ENCODE data around the gene MTHFR.

The MTHFR gene

DNA sequence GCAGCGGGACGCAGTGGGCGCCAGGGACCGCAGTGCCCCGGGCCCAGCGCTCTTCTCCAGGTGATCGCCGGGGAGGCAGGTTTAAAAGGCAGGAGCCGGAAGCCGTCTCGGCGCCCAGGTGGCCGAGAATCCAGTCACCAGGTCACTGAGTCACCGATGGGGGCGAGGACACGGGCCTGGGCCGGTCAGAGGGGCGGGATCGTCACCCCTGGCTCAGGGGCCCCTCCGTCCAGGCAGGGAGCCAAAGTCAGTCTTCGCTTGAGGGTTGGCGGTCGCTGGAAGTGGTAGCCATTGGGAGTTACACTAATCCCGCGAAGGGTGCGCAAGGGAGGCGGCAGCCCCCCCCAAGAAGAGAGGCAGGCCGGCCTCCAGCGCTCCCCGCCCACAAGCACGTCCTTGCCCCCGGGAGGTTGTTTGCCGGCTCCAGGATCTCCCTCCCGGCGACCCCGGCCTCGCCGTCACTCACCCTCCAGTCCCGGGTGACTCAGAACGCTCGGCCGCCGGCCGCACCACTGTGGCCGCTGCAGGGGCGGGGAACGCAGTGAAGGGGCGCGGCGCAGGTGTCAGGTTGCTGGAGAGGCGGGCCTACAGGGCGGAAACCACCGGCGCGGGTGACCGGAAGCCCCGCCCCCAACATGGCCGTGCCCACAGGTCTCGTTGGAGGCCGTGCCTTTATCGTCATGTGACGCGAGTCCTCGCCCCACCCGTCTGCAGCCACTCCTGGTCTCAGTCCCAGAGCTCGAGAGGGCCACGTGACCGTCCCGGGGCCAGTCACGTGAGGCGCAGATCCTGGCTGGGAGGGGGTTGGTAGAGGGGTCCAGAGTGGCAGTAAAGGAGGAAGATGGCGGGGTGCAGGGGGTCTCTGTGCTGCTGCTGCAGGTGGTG, at the start of gene MTHFR, which contains the start of gene CLCN6:
MTHFR (minus strand) TSS at position 543 of the 885 bp plus-strand sequence. CDS start 2,848 bp downstream, outside the sequence.
CLCN6 (plus strand) TSS at position 770 of the 885 bp plus-strand sequence; CDS start at position 842, 72 bp downstream.
- DNase-seq (ENCODE audit: extremely low read depth in 1 of 2, low read depth in 1 of 2) = peak; percentile 91 to 96

DNA sequence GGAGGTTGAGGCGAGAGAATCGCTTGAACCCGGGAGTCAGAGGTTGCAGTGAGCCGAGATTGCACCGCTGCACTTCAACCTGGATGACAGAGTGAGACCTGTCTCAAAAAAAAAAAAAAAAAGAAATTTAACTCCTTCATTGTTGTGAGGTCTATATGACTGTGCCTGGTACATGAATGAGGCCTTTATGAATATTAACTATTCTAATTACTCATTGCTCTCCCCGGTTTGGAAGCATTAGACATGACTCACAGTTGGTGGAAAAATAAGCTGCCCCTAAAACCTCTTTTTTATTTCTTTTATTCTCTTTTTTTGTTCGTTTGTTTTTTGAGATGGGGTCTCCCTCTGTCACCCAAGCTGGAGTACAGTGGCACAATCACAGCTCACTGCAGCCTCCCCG, 49.7 kb upstream of the MTHFR start:
- DNase-seq (ENCODE audit: extremely low read depth in 1 of 2, low read depth in 1 of 2) = no peak

DNA sequence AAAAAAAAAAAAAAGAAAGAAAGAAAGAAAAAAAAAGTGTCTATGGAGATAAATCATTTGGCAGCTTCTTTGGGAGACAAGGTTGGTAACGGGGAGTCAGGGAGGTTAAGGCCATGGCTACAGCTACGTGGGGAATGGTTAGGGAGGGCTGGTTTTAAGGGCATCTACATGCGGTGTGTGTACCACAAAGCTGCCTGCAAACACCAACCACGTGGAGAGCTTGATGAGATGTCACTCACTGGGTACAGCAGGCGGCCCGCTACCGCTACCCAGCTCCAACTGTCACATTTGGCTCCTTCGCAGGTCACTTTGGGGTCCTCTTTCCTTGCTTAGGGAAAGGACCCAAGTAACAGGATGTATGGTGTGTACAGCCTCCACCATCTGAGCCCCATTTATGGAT, 48.8 kb upstream of the MTHFR start:
- DNase-seq (ENCODE audit: extremely low read depth in 1 of 2, low read depth in 1 of 2) = no peak

DNA sequence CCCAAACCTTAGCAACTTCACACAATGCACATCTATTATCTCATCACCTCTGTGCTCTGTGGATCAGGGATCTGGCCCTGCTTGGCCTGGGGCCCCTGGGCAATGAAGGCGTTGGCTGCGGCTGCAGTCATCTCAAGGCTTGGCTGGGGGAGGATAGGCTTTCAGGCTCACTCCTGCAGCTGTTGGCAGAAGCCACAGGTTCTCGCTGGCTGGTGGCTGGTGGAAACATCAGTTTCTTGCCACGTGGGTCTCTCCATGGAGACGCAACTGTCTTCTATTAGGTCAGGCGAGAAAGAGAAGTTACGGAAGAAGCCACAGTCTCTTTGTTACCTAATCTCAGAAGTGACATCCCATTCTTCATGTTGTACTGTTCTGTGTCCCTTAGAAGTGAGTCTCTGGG, 45.4 kb upstream of the MTHFR start:
- no peak for DNase-seq (ENCODE audit: extremely low read depth in 1 of 2, low read depth in 1 of 2)

DNA sequence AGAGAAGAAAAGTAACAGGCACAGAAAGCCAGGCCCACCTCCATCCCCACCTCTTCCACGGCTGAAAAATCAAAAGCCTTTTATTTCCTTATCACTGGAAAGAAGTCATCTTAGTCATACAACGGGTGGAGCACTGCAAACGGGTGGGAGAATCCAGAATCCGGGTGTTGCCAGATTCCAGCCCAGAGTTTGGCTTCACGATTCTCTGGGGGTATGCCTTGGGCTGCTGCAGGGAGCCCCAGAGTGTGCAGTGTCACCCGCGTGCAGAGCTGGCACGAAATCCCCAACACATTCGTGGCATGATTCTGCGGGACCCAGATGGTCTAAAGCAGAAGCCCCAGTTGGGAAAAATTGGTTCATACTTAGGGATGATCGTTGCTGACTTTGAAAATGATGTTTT, 44.4 kb upstream of the MTHFR start:
- no peak for DNase-seq (ENCODE audit: extremely low read depth in 1 of 2, low read depth in 1 of 2)

DNA sequence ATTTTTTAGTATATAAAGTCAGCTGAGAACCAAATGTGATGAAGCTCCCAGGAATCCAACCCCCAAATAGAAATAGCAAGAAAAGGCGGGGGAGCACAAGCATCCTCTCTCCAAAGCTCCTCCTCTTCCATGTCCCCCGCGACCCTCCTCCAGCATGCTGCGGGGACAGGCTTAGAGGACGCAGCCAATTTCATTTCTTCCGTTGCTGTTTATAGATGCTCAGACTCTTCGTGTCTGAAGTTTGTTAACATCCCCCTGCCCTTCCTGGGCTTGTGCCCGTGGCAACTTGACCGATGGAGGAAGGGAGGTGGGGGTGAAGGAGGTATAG, 42.6 kb upstream of the MTHFR start:
- DNase-seq (ENCODE audit: extremely low read depth in 1 of 2, low read depth in 1 of 2) = no peak

DNA sequence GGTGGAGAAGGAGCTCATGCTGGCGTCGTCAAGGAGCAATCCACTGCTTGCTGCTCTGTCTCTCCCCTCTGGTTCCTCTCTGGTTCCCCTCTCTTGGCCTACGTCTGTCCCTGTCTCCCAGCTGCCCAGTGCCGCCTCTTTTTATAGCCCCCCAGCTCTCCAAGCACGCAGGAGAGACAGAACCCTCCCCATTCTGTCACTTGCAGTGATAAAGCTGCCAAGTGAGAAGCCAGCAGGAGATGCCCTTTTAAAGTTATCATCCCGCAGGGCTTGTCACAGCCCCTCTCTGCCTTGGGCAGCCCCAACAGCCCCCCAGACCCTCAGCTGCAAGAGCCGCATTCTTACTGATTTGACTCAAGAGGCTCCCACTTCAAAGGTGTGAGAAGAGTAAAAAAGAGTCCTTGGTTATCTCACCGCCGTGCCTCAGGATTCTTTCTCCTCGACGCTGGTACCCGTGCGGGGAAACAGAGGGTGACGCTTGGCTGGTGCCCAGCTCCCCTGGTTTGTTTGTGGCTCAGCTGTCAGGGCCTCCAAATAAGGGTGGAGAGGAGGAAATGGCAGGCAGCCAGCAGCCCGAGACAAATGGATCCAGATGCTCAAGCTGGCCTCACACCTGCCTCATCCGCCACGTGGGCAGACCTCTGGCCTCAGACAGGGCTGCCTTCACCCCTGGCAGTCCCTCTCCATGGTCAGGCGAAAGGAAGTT, 42.1 kb upstream of the MTHFR start, which contains the start of gene NPPA:
NPPA (minus strand) TSS at position 117 of the 706 bp plus-strand sequence; CDS start at position 18, 99 bp downstream.
- no peak for DNase-seq (ENCODE audit: extremely low read depth in 1 of 2, low read depth in 1 of 2)

DNA sequence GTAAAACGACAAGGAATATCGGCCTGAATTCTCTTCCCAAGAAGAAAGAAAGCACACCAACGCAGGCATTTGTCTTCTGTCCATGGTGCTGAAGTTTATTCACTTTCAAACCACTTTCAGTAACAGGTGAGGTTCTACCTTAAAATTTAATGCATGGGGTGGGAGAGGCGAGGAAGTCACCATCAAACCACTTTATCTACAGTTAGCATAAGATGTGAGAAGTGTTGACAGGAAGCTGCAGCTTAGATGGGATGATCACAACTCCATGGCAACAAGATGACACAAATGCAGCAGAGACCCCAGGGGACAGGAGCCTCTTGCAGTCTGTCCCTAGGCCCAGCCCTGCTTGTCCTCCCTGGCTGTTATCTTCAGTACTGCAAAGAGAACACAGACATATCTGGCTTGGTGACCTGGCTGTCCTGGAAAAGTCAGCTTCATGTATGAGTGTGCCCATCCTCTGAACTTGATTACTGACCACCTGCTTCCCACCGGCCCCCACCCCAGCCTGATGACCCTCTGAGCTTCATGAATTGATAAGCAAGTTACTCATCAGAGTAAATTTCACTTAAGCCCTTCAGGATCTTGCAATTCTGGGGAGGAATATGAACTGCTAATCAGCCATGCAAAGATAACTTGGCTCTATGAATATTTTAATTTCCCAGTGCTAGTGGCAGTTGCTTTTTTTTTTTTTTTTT, 40.0 kb upstream of the MTHFR start:
- DNase-seq (ENCODE audit: extremely low read depth in 1 of 2, low read depth in 1 of 2) = no peak

DNA sequence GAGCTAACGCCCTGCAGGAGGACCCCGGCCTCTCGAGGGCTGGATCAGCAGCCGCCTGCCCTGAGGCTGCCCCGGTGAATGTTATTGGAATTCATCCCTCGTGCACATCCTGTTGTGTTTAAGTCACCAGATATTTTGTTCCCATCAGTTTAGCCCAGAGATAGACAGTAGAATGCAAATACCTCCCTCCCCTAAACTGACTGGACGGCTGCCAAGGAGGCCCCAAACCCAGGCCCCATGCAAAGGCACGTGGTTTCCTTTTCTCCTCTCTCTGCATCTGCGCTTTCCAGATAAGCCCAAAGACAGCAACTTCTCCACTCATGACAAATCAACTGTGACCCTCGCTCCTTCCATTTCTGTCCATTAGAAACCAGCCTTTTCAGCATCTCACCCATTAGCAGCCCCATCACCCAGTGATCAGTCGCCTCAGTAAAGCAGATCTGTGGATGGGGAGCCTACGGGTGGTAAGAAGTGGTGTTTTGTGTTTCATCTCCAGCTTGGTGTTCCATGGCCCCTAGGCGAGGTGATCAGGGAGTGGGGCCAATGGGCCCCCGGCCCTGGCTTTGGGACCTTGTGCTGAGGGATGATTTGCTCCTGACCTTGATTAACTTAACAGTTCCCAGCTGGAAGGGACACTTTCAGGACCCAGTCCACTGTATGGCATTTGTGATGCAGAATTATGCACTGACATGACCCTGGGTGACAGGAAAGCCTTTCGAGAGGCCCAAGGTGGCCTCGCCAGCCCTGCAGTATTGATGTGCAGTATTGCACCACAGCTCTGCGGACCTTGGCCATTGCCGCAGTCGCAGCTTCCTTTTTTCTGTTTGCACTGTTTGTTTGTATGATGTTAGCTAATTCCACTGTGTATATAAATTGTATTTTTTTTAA, 36.6 kb upstream of the MTHFR start:
- no peak for DNase-seq (ENCODE audit: extremely low read depth in 1 of 2, low read depth in 1 of 2)

DNA sequence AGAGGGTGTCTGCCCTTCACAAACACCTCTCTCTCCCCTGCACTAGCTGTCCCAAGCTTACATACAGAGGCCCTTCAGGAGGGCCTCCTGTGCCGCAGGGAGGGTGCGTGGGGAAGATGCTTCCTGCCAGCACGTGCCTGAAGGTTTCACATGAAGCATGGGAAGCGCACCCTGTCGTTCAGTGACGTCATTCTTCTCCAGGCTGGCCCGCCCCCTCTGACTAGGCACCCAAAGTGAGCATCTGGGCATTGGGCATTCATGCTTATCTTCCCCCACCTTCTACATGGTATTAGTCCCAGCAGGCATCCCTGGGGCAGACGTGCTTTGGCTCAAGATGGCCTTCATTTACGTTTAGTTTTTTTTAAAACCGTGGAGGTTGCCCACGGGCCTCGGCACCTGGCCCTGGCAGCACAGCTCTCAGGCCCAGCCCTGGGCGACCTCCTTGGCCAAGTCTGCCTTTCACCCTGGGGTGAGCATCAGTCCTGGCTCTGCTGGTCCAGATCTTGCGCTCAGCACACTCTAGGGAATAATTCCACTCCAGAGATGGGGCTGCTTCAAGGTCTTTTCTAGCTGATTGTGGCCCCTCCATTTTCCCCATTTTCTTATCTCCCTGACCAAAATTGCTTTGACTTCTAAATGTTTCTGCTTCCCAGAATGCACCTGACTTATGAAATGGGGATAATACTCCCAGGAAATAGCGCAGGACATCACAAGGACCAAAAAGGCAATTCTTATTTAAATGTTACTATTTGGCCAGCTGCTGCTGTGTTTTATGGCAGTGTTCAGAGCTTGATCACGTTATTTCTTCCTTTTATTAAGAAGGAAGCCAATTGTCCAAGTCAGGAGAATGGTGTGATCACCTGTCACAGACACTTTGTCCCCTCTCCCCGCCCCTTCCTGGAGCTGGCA, 35.7 kb upstream of the MTHFR start:
- DNase-seq (ENCODE audit: extremely low read depth in 1 of 2, low read depth in 1 of 2) = no peak

DNA sequence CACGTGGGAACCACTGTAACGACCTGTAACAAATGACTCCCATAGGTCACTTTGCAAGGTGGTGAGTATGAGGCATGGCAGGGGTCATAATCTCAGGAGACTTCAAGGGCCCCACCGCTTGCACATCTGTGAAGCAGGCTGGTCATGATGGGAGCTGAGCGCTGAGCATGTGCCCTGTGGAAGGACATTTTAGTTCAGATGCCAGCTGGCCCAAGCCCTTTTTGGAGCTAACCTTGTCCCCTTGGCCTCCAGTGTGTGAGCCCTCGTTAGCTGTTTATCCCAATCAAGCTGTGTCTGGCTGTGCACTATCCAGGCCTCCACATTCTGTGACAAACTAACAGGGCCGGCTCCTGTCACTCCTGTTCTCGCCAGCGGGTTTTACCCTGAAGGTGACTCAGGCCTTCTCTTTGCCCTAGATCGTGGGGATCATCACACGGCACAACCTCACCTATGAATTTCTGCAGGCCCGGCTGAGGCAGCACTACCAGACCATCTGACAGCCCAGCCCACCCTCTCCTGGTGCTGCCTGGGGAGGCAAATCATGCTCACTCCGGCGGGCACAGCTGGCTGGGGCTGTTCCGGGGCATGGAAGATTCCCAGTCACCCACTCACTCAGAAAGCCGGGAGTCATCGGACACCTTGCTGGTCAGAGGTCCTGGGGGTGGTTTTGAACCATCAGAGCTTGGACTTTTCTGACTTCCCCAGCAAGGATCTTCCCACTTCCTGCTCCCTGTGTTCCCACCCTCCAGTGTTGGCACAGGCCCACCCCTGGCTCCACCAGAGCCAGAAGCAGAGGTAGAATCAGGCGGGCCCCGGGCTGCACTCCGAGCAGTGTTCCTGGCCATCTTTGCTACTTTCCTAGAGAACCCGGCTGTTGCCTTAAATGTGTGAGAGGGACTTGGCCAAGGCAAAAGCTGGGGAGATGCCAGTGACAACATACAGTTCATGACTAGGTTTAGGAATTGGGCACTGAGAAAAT, 34.3 kb upstream of the MTHFR start:
- no peak for DNase-seq (ENCODE audit: extremely low read depth in 1 of 2, low read depth in 1 of 2)

DNA sequence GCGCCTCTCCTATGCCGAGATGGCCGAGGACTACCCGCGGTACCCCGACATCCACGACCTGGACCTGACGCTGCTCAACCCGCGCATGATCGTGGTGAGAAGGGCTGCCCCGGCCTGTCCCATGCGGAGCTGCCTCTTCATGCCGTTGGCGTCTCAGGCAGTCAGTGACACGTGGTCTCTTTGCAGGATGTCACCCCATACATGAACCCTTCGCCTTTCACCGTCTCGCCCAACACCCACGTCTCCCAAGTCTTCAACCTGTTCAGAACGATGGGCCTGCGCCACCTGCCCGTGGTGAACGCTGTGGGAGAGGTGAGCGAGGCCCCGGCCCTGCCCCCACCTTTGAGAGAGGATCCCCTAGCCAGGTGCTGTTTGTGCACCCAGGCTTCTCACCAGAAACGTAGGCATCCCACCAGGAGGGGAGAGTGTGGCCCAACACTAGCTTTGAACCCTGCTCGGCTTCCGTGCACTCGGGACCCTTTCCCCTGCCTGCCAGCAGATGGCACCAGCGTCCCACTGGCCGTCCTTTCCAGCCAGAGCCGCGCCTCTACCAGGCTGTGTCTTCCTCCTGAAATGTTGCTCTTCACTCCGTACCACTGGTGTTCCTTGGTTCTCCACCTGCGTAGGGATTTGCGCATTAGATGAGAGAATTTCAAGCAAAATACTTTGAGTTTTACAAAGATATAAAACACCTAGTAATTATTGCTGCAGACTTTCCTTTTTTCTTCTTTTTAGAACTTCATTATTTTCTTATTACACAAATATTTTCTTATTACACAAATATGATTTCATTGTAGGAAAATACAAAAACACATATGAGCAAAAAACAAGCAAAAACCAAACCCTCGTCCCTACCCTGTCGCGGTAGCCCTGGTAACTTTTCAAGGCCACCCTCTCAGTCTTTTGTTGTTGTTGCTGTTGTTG, 32.8 kb upstream of the MTHFR start:
- peak; percentile 50 to 60 for DNase-seq (ENCODE audit: extremely low read depth in 1 of 2, low read depth in 1 of 2)

DNA sequence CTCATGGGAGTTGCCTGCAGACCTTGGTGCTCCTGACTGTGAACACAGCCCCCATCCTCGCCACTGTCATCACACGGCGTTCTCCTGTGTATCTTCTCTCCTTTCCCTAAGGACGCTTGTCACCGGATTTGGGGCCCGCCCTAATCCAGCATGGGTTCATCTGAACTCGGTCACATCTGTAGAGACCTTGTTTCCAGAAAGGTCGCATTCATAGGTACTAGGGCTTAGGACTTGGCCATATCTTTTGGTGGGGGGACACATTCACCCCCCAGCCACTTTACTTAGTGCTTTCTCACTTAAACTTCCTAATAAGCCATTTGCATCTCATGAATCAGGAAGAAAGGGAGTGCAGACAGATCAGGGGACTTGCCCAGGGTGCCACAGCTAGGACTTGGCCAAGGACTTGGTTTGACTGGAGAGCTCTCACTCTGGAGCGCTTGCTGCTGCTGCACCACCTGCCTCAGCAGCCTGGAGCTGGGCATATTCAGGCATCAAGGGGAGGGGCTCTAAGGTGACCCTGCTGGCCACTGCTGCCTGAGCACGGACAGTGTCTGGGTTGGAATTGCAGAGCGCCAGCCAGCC, 32.1 kb upstream of the MTHFR start:
- no peak for DNase-seq (ENCODE audit: extremely low read depth in 1 of 2, low read depth in 1 of 2)

DNA sequence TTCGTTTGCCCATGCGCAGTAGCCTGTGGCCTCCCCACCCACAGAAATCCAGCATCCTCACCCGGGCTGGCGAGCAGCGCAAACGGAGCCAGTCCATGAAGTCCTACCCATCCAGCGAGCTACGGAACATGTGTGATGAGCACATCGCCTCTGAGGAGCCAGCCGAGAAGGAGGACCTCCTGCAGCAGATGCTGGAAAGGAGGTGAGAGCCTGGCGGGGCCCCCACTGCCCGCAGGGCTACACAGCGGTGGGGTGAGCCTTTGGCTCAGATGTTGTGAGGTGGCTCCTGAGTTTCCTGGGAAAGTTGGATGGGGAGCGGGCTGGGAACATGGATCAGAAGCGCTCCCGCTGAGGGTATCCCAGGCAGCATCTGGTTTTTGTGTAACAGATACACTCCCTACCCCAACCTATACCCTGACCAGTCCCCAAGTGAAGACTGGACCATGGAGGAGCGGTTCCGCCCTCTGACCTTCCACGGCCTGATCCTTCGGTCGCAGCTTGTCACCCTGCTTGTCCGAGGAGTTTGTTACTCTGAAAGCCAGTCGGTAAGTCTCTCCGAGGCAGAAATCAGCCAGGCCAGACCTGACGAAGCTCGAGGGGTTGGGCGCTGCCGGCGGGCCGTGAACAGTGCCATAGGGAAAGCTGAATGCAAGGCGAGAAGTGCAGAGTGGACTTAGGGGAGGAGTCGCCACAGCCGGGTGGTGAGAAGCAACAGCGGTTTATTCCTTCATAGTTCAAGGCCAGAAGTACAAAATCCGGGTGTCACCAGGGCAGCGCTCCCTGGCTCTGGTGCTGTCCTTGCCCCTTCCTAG, 31.4 kb upstream of the MTHFR start:
- no peak for DNase-seq (ENCODE audit: extremely low read depth in 1 of 2, low read depth in 1 of 2)

DNA sequence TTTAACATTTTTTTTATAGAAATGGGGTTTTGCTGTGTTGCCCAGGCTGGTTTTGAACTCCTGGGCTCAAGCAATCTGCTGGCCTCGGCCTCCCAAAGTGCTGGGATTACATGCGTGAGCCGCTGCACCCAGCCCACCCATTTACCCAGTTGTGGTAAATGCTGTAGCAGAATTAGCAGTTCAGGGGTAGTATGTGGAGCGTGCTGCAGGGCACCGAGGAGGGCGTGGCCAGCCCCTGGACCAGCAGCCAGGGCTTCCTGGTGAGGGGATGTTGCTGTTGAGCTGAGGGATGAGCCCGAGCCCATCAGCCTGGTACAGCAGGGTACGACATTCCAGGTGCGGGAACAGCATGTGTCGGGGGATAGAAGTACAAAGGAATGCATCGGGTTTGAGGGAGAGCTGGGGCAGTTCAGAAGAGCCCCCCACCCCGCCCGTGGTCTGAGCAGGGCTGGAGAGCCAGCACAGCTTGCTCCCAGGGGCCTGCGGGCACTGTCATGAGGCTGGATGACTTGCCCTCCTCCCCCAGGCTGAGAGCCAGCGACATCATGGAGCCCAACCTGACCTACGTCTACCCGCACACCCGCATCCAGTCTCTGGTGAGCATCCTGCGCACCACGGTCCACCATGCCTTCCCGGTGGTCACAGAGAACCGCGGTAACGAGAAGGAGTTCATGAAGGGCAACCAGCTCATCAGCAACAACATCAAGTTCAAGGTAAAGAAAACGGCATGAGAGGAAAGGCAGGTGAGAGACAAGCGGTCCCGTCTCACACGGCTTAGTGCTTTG, 29.9 kb upstream of the MTHFR start:
- DNase-seq (ENCODE audit: extremely low read depth in 1 of 2, low read depth in 1 of 2) = no peak
